IPS DF 19.7 (cell line): Measurements from ENCODE around the gene GPR89B.
"Not testable (repeated sequence)": the region's sequence is repeated elsewhere in the genome, so short reads cannot be mapped to it uniquely, and the experiment has no call there.

Experiments
- DNase-seq: peaks from one replicate; pipeline ENCODE4 v3.0.0-alpha.2; 2013; ENCODE audit warnings: low read depth, low spot score

The GPR89B gene

DNA sequence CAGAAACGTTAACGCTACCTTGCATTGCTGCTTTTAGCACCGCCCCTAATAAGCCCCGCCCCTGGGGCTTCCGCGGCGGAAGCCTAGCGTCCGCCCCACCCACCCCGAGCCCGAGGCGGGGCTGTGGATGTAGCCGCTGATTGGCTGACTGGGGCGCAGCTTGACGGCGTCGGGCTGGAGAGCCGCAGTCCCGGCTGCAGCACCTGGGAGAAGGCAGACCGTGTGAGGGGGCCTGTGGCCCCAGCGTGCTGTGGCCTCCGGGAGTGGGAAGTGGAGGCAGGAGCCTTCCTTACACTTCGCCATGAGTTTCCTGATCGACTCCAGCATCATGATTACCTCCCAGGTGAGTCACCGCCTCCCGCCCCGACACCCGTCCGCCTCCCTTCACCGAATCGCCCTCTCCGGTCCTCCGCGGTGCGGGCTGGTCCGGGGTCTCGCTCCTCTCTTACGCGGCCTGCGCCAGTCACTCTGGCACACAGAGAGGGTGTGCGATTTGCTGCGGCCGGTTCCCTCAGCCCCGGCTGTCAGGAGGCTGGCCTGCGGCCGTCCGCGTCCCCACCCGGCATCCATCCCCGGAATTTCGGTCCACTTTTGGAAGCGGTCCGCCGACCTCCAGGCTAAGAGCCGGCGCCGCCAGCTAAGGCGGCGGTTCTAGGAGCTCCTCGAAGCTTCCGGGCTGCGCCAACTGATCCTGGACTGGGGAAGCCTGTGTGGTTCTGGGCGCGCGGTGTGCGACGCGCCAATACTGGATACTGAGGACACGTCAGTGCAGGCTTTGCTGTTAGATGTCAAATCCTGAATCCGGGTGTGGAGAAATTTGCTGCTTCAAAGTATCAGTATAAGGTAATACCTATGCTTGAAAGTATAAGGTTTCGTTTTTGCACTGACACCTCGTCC, at the start of gene GPR89B:
TSS of gene GPR89B (plus strand) at position 185 of the 897 bp plus-strand sequence. CDS start at position 302, 117 bp downstream.
- DNase-seq: peak; percentile 60

DNA sequence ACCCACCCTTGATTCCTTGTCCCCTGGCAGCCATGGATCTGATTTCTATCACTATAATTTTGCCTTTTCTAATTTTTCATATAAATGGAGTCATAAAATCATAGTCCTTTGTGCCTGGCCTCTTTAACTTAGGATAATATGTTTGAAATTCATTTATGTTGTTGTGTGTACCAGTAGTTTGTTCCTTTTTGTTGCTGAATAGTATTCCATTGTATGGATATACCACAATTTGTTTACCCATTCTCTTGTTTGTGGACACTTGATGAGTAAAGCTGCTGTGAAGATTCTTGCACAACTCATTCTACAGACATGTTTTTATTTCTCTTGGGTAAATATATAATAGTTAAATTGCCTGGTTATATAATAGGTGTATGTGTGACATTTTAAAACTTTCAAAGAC, 48.3 kb upstream of the GPR89B start:
- no peak for DNase-seq

DNA sequence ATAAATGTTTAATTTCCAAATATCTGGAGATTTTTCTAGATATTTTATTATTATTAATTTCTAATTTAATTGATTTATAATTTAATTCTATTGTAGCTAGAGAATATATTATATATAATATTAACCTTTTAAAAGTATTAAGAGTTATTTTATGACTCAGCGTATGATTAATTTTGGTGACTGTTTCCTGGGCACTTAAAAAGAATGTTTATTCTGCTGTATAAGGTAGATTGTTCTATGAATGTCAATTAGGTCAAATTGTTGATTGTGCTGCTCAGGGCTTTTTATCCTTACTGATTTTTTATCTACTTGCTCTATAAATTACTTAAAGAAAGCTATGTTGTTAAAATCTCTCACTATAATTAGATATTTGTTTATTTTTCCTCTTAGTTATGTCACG, 45.7 kb upstream of the GPR89B start:
- DNase-seq: no peak

DNA sequence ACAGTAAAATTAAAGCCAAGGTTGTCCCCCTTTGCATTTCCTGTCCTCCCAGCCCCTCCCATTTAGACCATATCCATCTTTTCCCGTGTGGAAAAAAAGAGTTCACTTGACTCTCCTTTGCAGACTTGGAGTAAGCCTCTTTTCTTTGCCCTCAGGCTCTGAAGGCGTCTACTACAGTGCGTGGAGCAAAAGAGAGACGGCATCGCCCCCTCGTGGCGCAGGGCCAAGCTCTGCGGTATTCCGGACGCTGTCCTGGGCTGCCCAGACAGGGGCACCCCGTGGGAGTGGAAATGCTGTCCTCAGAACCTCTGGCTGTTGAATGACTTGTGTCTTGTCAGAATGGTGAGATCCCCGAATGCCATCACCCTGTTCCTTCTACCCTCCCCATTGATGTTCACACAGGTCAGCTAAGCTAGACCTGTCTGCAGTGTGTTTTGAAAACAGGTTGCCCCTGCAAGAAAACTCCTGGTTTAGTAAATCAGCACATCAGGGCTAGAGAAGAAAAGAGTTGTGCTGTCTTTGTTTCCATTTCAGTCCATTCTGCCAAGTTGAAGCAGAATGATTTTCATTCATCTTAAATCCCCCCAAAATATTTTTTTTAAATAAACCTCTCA, 37.9 kb upstream of the GPR89B start:
- DNase-seq: peak; percentile 40

DNA sequence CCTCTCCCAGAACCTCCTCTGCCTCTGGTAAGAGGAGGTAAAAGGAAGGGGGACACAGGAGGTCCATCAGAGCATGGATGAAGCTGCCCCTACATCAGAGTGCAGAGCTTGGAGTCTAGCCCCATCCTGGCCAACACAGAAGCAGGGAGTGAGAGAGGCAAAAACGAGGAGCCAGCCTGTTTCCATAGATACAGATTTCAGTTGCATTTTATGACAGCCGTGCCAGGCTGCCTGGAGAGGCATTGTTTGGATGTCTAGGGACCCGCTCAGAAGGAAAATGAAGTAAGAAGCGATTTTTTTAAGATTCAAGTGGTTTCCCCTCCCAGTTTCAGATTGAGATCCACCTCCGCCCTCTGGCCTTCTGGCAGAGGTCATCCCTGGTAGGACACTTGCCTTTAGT, 37.1 kb upstream of the GPR89B start:
- no peak for DNase-seq

DNA sequence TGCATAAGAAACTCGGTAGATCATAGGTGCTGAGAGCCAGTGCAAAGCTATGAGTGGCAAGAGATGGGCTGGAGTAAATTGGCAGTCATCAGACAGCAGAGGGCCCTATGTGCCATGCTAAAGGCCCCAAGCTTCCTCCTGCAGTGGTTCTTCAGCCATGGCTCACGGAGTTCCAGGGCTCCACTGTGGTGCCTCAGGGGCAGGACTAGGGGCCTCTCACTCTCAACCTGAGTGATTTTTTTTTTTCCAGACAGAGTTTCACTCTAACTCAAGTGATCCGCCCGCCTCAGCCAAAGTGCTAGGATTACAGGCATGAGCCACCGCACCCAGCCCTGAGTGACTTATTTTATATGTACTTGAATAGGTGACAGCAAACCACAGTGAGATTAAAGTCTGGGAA, 36.0 kb upstream of the GPR89B start:
- no peak for DNase-seq

DNA sequence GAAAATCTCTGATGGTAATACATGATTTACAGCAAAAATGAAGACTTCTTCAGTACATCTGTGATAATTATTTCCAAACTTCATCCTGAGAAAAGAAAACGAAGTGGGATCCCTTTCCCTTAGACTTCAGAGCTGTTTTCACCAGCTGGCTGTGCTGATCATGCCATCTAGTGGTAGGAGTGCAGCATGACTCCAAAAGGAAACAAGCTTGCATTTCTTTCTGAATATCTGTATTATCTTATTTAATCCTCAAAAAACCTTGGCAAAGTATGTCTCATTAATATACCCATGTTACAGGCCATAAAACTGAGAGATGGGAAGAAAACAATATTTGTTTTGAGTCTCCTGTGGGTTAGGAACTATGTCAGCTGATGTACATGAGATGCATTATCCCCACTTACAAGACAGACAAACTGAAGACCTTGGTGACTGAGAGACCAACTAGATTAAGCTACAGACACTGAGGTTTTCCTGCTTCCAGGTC, 35.4 kb upstream of the GPR89B start:
- no peak for DNase-seq

DNA sequence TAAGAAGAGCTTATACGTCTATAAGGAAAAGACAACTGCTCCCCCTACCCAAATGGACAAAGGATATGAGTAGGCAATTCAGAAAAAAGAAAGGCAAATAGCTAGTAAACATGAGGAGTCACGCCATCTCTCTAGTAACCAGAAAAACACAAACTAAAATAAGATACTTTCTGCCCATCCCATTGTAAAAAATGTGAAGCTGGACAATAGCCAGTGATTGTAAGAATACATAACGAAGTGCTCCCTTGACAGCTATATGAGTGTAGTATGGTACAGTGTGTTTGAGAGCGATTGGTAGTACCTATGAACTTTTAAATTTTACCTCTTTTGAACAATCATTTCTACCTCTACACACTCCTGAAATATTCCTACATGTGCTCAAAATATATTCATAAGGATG, 33.1 kb upstream of the GPR89B start:
- no peak for DNase-seq

DNA sequence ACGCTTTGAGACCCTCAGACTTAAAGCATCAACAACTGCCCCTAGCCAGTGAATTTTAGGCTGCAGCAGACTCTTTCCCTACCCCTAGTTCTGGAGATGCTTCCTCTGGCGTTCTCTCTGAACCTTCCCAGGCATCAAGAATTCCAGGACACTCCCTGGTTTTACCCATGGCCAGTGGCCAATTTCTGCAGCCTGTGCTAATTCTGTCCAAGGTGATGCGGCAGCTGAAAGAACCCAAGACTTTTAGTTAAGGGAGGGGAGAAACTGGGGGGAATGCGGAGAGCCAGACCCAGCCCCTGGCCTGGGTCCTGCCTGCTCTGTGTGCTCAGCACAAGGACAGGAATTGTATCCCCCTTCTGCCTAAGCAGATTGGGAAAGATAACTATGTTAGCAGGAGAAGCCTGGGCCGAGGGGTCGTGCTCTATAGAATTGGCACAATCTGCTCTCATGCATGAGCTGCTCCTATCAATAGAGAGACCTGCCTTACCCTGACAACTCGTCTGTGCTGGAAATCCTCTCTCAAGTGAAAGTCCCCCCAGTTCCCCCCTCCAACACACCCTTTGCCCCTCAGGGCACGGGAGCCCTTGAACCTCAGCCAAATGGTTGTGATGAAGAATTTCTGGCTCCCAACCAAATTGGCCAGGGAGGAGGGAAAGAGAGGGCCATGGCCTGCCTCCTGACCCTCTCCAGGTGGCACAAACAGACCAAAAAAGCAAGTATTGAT, 31.0 kb upstream of the GPR89B start:
- no peak for DNase-seq

DNA sequence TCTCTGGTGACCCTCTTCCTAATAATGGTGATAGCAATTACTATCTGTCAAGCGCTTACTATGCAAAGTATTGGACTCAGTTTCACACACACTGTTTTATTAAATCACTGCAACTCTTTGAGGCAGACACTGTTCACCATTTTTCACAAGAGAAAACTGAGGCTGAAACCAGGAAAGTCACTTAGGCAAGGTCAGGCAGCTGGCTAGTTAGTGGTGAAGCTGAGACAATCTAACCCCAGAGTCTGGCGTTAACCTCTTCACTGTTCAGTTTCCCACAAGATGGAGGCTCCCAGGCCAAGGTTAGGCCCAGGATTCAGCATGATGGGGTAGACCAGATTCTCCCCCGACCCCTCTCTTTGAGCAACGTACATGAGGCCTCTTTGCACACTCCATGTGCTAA, 30.4 kb upstream of the GPR89B start:
- DNase-seq: no peak

DNA sequence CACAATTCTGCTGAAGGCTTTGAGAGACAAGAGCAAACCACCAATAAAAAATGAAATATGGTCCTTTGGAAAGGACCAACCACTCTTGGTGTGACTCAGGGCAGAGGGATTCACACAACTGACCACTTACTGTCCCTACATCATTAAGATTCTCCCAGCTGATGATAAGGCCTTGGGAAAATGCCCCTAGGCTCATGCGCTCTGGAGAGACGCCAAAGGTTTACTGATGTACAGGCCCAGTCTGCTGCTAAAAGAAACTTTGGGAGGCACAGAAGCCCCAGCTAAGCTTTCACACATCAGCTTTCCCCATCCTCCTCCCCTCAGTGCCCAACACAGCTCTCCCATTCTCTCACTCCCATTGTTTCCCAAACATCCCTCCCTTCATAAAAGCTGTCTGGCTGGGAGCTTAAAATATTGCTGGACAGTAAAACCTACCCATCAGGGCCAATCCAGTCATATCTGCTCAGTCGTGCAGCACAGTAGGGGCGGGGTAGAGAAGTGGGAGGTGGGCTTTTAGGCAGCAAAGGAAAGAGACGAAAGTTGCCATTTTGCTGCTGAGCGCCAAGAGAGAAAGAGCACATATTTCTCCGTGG, 25.9 kb upstream of the GPR89B start, which contains the start of gene GJA8:
TSS of gene GJA8 (plus strand) at position 543 of the 593 bp plus-strand sequence. CDS start 5,161 bp downstream, outside the sequence.
- DNase-seq: no peak

DNA sequence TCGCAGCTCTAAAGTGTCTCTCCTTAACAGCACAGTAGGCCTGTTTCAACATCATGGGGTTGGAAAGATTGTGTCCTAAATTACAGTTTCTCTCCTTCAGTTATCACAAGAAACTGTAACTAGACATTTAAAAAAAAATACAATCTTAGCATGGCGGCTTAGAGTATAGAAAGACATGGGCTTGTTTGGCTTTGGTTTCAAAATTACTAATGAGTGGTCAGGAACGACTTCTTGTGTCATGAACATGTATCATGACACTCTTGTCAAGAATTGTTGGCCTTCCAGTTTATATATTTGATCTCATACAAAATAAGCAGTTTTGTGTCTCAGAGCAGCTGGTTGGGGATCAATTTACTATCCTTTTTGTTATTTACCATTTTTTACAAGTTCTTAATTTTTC, 23.5 kb upstream of the GPR89B start:
- no peak for DNase-seq

DNA sequence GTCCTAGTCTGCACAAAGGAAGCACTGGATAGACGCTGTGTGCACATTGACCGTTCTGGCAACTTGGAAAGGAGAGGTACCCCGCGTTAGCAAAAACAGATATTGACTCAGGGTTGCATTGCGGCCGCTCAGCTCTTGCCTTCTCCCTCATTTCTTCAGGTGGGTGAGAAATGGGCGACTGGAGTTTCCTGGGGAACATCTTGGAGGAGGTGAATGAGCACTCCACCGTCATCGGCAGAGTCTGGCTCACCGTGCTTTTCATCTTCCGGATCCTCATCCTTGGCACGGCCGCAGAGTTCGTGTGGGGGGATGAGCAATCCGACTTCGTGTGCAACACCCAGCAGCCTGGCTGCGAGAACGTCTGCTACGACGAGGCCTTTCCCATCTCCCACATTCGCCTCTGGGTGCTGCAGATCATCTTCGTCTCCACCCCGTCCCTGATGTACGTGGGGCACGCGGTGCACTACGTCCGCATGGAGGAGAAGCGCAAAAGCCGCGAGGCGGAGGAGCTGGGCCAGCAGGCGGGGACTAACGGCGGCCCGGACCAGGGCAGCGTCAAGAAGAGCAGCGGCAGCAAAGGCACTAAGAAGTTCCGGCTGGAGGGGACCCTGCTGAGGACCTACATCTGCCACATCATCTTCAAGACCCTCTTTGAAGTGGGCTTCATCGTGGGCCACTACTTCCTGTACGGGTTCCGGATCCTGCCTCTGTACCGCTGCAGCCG, 20.3 kb upstream of the GPR89B start:
- no peak for DNase-seq

DNA sequence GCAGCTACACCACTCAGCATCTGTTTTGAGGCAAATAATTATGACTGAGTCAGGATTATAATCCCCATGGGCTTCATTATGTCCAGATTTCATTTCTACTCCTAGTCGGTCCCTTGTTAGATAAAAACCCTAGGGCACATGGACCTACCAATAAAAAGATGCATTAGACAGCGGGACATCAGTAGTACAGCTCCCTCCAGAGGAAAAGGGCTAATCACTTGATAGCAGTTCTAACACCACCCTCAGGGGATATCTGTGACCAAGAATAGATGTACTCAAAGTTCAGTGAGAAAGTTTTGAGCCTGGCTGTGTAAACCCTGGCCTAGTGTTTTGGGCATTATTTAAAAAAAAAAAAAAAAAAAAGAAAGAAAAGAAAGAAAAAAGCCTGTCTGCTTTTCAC, 15.7 kb upstream of the GPR89B start:
- no peak for DNase-seq

DNA sequence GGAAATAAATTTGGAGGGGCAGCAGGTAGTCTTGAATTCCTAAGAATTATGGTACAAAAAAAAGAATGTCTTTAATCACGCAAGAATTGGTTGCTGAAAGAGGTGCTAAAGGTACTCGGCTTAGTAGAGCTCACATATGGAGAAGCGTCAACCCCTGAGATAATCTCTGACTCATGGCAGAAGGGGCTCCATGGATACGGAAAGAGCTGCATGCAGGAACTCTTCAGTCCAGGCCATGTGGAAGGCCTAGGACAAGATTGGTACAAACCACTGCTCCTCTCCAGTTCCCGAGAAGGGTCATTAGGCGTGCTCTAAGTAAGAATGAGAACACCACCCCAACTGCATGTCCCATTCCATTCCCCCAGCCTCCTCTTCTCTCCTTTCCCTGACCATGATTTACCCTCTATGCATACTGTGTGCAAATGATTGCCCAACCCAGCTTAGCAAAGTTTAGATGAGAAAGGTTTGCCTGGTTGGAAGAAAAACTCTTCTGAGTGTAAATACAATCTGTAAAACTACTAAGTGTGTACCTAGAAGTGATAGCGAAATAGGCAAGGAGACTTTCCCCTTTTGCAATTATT, 14.8 kb upstream of the GPR89B start:
- no peak for DNase-seq

DNA sequence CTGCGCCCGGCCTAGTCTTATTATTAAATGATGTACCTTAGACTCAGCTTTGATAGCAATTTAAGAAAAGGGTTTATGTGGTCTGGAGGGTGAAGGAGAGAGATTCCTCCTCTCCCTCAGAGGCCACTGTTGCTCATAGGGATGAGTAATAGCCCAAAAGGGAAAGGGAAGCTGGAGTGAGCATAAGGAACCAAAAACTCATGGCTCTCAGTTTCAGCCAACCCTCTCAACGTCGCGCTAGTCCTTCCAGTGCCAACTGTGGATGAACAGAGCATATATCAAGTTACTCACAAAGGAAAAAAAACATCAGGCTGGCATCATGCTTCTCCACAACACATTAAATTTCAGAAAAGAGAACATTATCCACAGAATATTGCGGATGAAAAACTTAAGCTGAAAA, 8.3 kb upstream of the GPR89B start:
- no peak for DNase-seq

DNA sequence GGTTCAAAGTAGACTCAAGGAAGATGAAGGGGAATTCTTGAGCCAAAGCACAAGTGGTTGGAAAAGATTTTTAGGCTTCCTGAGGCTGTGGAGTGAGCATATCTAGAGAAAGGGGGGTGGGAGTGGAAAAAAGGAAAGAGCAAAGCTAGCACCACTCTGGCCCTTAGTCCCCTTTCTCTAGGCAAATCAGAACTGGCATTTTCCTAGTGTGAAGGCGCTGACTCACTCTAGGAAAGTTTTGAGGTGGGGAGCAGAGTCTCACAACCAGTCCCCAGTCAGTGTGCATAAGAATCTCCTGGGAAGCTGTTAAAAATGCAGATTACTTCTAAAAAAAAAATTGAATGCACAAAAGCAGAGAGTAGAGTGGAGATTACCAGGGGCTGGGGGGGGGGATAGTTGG, 3.4 kb upstream of the GPR89B start:
- no peak for DNase-seq

DNA sequence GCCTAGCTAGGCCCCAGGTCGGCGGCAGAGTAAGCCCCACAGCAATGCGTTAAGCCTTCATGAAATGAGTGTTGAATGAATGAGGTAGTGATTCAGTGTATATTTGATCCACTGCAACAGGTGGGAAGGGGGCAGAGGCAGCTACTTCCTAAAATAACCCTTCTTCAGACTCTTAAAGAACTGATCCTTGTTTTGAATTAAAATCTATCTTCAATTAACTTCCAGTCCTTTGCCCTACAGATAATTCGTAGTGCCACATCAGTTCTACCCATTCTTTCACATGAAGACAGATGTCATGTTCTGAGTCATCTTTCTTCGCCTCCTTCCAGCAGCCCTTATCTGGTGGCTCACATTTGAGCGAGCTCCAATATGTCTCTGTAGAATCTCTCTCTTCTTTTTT, 1.0 kb upstream of the GPR89B start:
- not testable (repeated sequence) for DNase-seq

DNA sequence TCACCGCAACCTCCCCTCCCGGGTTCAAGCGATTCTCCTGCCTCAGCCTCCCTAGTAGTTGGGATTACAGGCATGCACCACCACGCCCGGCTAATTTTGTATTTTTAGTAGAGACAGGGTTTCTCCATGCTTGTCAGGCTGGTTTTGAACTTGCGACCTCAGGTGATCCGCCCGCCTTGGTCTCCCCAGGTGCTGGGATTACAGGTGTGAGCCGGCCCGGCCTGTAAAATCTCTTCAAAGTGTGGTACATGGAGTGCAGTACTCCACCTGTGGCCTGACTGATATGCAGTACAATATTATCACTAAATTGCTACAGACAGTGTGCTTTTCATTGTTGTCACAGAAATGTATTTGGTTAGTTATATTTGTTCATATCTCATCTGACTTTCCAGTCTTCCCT, 531 bp upstream of the GPR89B start:
- not testable (repeated sequence) for DNase-seq

DNA sequence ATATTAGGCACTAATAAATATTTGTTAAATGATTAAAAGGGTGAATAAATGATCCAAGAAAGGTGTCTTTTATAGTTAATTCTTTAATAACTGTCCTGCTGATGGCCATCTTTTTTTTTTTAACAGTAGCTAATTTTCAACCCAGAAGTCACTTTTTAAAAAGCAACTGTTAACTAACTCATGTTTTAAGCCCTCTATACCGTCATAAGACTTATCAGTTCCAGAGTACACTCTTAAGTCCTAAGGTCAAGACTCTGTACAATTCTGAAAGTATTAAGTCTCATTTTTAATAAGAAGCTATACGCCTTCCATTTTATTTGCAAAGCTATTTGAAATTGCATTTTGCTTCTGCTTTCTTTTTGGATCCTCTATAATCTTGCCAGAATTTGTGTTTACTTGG, 2.9 kb downstream of the GPR89B start:
- not testable (repeated sequence) for DNase-seq

DNA sequence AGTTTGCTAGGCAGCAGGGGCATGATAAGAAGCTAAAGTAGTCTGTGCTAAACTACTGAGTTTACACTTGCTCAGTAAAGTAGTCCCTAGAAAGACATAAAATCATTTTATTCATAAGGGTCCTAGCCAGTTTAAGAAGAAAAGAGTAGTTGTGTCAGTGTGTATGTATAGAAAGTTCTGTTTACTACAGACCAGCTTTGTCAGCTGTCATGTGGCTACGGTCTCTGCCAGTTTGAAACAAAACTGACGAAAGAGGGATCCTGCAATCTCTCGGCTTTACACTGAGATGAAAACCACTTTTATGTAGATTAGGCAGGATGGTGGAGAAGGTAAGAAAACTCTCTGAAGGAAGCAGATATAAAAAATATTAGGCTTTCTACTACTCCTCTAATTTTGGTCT, 7.1 kb downstream of the GPR89B start:
- DNase-seq: not testable (repeated sequence)
